NOMO-1 (cell line): ENCODE results near the gene MSI2.

Experiments used
- DNase-seq, 2 experiments: peaks; one replicate each; lab custom pipeline; 2025; ENCODE audit not compliant: unreplicated experiment in 2 of 2; lab: John Stamatoyannopoulos, UW

The MSI2 gene

DNA sequence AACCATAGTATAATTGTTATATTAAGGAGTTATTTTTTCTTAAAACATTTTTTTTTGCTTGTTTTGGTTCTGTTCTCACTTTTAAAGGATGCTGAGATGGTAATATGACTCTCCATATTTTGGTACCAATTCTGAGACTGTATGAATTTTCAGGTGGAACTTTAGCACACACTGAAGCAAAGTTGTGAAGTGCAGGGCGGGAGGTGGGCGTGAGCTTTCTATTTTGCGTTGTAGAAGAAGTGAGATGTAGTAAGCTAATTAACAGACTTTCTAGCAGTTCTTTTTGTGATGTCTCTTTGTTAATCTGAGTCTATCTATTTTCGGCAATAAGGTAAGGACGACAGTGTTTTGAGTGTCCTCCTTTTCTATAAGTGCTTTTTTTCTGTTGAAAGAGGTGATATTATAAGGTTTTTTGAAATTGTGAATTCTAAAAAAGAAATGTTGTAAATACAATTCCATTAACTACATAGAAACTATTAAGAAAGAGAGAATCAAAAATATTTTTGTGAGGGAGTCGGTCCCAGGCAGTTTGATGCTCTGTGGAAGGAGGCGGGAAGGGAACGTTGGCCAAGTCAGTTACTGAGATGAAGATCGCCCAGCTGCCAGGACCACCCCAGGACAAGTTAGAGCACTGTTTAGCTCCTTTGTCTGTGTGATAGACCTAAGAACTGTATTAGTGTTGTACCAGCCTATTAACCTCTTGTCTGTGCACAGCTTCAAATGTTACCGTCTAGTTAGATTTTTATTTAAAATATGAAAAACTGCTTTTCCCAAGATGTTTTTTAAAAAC is 423.8 kb downstream of the MSI2 start:
- no peak for DNase-seq

DNA sequence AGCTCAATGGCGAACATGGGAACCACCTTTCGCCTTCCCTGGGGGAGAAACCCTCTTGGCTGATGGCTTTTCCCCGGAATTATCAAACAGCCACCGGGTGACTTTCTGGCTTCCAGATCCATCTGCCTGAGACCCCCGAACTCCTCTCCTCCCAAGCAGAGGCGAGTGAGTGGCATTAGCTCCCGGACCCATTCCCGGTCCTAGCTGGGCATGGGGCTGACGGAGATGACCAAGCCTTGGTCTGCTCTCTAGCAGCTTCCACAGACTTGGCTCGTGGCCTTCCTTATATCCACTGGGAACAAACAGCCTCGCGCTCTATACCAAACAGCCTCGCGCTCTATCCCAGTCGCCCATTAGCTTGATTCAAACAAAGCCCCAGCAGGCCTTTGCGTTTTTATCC is 426.4 kb downstream of the MSI2 start:
- no peak for DNase-seq

DNA sequence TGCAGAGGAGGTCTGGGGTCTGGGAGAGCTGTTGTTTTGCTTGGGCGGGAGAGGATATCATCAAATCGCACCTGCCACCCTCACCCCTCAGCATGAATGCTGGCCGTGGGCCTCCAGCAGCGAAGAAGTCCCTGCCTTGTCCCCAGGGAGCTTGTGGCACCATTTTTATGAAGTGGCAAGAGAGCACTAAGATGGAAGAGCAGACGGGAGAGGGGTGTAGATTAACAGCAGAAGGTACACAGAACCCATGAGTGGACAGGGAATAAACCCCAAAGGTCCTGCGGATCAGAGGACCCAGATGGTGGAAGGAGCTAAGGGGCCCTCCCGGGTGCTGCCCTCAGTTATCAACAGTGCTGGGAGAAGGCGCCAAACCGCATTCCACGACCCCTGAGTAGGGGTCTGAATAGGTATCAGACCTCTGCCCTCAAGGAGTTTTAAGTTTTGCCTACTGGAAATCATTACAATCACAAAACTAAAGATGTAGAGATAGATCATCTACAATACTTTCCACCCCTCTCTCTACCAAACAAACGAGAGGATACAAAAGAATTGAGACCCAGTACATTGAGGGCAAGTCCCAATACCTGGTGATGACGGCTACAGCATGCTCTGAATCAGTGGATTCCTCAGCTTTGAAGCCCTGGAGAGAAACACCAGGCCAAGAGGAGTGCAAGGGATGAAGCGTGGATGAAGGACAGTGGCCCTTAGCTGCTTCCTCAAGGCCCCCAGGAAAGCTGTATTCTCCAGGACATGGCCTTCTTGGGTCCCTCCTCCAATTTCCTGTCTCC is 428.6 kb downstream of the MSI2 start:
- DNase-seq, result no peak

DNA sequence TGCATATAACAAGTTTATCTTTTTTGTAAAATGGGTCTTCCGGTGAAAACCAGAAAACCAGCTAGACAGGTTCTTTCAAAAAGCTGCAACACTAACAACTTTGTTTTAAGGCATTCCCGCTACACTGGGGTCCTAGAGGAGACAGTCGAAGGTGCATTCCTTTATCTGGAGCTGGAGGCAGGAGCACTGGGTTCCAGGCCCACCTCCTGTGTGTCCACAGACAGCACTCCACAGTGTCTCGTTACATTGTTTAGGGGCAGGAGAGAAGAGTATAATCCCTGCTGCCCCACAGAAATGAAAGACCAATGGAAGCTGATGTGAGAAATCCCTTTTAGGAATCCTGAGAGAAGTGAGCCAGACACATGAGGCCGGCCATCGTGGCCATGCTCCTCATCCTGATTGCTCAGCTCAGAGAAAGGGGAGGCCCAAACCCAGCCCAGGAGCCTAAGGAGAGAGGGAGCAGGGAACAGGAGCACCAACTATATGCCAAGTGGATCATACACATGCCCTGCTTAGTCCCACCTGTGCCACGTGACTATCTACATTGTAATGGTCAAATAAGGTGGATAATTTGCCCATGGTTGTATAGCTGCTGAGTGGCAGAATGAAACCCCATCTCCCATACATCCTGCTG is 429.3 kb downstream of the MSI2 start:
- DNase-seq, result no peak

DNA sequence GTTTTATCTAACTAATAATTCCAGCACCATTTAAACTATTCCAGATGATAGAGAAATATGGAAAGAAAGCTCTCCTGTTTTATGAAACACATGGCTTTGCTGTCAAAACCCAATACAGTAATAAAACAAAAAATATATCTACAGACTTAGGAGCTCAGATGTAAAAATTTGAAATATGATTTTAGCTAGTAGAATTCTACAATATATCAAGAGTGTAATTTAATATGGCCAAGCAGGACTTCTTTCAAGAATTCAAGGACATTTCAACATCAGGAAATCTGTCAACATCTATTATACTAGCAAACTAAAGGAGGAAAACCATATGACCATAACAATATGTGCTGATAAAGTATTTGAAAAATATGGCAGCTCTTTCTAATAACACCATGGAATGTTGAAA is 431.3 kb downstream of the MSI2 start:
- no peak for DNase-seq

DNA sequence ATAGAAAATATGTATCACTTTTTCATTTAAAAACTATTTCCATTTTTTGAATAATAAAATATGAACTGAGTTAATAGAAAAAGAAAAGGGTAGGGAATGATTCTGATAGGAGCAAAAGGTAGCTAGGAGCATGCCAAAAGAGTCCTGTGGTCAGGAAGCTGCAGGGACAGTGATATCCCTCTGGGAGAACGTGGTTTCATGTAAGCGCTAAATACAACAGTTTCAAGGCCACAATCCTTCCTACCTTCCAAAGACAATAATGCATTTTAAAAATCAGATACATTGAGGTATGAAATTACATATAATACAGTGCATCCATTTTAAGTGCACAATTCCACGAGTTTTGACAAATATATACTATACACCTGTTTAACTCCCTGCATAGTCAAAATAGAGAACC is 432.9 kb downstream of the MSI2 start:
- DNase-seq, result no peak

DNA sequence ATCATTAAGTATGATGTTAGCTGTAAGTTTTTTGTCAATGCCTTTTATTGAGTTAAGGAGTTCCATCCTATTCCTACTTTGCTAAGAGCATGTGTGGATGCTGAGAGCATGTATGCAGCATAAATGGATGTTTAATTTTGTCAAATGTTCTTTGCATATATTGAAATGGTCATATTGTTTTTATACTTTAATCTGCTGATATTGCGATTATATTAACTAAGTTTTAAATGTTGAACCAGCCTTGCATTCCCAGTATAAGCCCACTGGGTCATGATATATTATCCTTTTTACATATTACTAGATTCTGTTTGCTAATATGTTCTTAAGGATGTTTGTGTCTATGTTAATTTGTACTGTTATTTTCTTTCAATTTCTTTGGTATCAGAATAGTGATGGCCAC is 435.6 kb downstream of the MSI2 start:
- no peak for DNase-seq

DNA sequence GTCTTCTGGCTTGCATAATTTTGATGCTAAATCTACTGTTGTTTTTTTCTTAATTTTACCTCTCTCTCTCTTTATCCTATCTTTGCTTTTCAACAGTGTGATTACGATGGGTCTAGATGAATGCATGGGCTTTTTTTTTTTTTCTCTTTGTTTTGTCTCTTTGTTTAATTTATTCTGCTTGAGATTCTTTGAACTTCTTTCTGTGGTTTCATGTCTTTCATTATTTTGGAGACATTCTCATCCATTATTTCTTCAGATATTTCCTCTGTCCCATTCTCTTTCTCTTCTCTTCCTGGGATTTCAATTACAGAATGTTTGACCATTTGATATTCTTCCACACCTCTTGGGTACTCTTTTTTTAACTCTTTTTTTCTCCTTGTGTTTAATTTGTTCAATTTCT is 436.4 kb downstream of the MSI2 start:
- no peak for DNase-seq

DNA sequence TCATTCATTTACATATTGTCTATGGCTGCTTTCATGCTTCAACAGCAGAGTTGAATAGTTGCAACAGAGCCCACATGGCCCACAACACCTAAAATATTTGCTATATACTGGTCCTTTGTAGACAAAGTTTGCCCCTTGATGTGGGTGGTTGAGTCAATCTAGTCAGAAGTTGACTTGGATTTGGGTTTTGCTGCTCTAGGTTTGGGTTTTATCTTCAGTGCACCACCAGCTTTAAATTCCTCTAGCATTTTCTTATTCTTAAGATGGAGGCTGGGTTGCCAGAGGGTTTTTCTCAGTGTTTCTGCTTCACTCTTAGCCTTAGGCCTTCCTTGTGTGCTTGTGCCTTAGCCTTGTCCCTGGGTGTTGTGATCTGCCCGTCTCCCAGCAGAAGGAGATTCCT is 437.7 kb downstream of the MSI2 start:
- DNase-seq, result no peak

DNA sequence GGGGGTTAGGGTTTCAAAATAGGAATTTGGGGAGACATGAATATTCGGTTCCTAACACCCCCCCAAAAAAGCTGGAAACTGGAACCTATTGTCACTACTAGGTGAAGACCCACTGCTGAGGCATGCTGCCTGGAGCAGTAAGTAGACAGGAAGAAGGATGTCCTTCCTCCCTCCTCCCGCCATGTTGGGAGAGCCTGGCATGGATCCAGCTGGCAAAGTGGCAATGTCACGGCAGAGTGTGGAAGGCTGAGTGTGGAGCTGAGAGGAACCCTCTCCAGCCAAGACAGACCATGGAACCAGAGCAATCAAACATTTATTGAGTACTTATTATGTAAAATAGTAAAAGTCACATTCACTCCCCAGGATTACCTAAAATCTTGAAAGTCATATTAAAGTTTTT is 439.7 kb downstream of the MSI2 start:
- DNase-seq, result no peak

DNA sequence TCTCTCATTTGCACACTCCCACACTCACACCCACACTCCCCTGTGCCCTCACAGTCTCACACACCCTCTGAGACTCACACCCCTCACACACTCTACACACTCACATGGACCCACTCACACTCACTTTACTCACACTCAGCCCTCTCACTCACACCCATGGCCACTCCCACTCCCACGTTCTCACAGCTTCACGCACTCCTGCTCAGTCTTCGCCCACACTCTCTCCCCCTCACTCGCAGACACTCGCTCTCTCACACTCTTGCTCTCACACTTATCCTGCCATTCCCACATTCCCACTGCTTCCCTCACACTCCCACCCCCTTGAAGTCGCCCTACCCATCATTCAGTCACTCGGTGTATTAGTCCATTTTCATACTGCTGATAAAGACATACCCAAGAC is 440.9 kb downstream of the MSI2 start:
- no peak for DNase-seq

DNA sequence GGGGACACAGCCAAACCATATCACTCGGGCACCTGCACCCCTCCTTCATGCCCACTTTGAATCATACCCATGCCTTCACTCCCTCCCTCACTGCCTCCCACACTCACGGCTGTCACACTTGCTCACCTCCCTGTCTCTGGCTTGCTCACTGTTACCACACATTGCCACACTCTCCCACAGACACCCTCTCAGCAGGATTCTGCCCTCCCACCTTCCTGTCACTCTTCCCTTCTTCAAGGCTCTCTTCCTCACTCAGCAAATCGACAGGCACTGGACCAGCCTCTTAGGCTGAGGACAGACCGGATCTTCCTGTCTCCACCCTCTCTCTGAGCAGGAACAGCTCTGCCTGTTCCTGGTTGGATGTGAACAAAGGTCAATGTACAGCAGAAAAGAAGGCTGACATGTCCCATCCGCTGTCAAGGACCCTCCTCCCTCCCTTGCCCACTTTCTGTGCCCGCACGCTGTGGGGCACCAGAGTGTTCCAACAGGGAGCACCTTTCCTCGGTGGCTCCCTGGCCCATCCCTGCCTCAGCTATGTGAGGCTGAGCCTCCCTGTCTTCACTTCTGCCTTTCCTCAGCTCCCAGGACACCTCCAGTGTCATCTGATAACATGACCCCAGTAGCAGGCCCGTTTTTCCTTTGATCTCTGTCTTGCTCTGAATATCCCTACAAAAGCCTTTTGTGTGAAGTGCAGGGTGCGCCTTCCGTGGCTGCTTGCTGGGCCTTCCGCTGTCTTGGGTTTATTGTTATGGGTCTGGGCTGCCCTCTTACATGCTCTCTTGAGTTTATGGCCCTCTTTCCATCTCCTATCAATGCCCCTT is 441.8 kb downstream of the MSI2 start:
- no peak for DNase-seq

DNA sequence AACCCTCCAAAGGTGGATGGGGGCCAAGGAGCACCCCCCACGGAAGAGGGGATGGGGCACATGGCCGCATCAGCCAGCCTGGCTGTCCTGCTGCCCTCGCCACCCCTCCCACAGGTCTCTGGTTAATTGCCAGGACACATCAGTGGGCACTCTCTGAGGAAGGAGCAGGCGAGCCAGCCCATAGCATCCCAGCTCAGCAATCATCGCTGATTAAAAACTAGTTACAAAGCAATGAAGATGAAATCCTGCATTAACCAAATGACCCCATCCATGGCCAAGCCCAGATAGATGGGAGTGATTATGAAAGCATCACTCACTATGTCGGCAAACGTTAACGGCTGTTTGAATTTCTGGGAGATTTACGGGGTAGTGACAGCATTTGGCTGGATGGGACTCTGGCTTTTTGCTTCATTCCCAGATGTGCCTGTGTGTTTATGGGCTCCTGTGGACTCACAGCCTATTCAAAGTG is 443.5 kb downstream of the MSI2 start:
- DNase-seq, result no peak

DNA sequence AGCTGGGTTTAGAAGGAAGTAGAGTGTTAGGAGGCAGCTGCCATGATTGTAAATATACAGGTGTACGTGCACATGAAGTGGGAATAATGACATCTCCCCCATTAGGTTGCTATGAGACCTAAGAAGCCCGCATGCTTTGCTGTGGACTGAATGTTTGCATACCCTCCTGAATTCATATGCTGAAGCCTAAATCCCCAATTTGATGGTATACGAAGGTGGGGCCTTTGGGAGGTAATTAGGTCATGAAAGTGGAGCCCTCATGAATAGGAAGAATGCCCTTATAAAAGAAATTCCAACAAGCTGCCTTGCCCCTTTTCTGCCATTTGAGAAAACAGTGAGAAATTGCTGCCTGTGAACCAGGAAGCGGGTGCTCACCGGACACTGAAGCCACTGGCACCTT is 444.8 kb downstream of the MSI2 start:
- DNase-seq, result no peak

DNA sequence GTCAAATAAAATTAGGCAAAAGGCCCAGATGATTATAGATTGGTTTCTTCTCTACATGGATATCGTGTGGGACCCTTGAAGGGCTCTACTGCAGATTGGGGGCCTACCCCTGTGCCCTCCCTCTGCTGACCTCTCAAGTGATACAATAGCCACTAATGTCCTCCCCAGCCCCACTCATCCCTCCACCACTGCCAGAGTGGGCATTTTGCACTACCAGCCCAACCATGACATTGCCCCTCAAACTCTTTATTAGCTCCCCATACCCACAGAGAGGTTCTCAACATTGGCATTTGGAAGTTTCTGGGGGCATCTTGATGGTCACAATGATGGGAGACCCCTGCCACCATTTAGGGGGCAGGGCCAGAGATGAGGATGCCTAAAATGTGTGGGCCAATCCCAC is 446.9 kb downstream of the MSI2 start:
- no peak for DNase-seq

DNA sequence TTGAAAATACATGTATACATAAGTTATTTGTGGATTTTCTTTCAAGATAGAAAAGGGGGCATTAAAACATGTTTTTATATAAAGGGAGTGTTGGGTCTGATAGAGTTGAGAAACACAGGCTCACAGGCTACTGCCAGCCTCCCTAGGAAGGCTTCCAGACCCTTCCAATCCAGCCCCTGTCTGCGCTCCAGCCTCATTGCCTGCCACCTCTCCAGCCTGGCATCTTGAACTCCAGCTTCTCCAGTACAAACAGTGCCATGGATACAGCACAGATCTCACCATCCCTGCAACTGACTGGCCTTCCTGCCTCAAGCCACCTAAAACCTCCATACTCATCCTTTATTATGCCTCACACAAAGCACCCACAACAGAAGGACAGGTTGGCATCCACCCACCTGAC is 448.1 kb downstream of the MSI2 start:
- DNase-seq, result no peak

DNA sequence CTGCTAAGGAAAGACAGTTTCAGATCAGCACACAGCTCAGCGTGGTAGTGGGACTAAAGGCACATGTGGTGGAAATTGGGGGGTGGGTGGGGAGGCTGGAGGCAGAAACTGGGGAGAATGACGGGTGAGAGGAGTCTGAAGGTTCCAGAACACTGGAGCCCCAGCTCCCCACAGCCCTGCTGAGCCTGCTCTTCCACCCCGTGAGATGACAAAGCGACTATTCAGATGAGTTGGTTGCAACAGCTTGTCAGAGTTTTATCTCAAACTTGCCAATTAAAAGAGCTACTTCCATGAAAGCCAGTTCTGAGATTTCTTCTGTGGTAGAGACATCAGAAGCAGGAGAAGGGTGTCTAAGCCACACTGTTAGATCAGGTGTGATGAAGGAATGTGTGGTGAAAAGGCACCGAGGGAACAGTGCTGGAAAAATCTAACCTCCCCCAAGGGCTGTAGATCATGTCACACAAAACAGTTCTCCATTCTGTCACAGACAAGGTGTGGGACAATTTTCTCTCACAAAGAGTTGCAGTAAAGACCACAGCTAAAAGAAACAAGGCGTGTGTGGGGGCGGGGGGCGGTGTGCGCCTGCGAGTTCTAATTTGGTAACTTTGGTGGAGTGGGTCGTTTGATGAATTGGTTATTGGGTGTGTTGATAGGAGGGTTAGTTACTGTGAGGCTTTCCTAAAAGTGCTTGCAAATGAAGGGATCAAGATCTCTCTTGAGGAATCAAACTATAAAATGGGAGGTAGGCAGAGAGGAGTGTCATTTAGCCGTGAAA is 449.8 kb downstream of the MSI2 start:
- peak in 1 of 2 experiments; percentile 25 for DNase-seq

DNA sequence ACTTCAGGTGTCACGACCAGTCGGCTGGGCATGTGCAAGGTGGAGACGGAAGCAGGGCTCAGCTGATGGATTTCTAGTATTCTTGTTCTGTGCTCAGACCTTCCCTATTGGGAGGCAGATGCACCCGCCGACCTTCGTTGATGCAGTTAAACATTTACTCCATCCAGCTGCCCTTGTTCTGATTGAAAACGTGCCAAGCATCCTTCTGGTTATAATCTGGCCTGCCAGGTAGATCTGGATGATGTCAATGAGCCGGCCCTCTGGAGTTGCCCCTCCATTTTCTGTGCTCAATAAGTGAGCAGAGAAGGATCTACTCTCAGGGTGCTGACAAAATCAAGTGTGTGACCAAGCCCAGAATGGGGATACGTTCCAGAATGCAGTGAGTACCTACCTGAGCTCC is 450.4 kb downstream of the MSI2 start:
- no peak for DNase-seq

DNA sequence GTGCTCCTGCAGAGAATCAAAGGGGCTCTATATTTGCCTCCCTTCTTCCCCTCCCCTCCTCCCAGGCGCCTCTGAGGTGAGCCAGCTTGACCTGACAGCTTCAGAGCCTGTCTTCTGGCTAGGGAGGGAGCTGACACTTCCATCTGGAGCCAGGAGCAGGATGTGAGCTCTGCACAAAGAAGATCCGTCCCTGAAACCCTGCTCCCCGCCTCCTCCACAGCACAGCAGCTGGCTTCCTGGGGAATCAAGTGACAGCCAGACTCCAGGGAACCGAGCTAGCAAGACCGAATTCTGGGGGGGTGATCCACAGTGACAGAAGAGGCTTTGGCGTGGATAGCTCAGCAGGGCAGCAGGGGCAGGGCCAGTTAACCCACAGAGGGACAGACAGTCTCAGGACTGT is 451.6 kb downstream of the MSI2 start:
- no peak for DNase-seq

DNA sequence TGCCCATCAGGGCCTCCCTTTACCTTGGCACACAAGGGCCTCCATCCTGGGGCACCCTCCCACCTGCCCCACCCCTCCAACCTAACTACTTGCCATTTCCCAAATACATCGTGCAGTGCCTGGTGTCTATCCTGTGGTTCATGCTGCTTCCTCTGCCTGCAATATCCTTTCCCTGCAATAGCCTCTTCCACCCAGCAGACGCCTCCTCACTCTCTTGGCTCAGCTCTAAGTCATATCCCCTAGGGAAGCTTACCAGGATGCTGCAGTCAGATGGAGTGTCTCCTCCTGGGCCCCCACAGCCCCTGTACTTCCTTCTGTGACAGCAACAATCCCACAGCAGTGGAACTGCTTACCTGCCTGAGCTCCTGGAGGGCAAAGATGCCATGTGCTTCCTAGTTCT is 452.1 kb downstream of the MSI2 start:
- no peak for DNase-seq
